HEK293 (cell line): Measurements from ENCODE around the gene RNU7-1.
A peak's percentile ranks its signal among the peaks of the same experiment; 100 is the strongest.

ENCODE experiments used
- ATF2 ChIP-seq: fragments of 450-650 bp; formaldehyde crosslinking; IDR thresholded peaks from 2 replicates; pipeline ENCODE4 v1.5.1; 2016; ENCODE audit warnings: missing biosample characterization, missing genetic modification characterization, low read depth
- BCL11A ChIP-seq: fragments of 450-650 bp; formaldehyde crosslinking; IDR thresholded peaks from 2 replicates; pipeline ENCODE4 v1.5.1; 2016; ENCODE audit warnings: low read depth, missing biosample characterization, missing genetic modification characterization
- KLF1 ChIP-seq: fragments of 450-650 bp; formaldehyde crosslinking; IDR thresholded peaks from 2 replicates; pipeline ENCODE4 v1.5.1; 2016; ENCODE audit warnings: missing biosample characterization, missing genetic modification characterization
- RBAK ChIP-seq: fragments of 450-650 bp; formaldehyde crosslinking; IDR thresholded peaks from 2 replicates; pipeline ENCODE4 v1.5.1; 2016; ENCODE audit warnings: missing biosample characterization, missing genetic modification characterization
- SETDB1 ChIP-seq: IDR thresholded peaks from one replicate; pipeline ENCODE4 v1.6.1; 2017; ENCODE audit warnings: mild to moderate bottlenecking, low read length, moderate library complexity, mixed read lengths; ENCODE audit not compliant: insufficient read length
- ZNF148 ChIP-seq: fragments of 450-650 bp; formaldehyde crosslinking; IDR thresholded peaks from 2 replicates; pipeline ENCODE4 v1.5.0; 2017; ENCODE audit warnings: missing biosample characterization, missing genetic modification characterization, borderline replicate concordance
- ZNF248 ChIP-seq: fragments of 450-650 bp; formaldehyde crosslinking; IDR thresholded peaks from 2 replicates; pipeline ENCODE4 v1.5.1; 2017; ENCODE audit warnings: missing biosample characterization, missing genetic modification characterization
- ZNF266 ChIP-seq: fragments of 450-650 bp; formaldehyde crosslinking; IDR thresholded peaks from 2 replicates; pipeline ENCODE4 v1.5.1; 2016; ENCODE audit warnings: missing biosample characterization, missing genetic modification characterization, low read depth
- ZNF274 ChIP-seq, 2 experiments: fragments of 200-500 bp in 1 of 2; fragments of 450-650 bp in 1 of 2; sonication (Bioruptor generic) in 1 of 2; formaldehyde crosslinking in 1 of 2; IDR thresholded peaks; 2 replicates each; pipeline versions ENCODE4 v1.5.1 to v1.6.1; 2014 to 2016; ENCODE audit warnings: borderline replicate concordance in 1 of 2, inconsistent platforms in 1 of 2, low read length in 1 of 2, missing biosample characterization in 1 of 2, missing genetic modification characterization in 1 of 2
- ZNF324 ChIP-seq: fragments of 450-650 bp; formaldehyde crosslinking; IDR thresholded peaks from 2 replicates; pipeline ENCODE4 v1.5.1; 2016; ENCODE audit warnings: missing biosample characterization, missing genetic modification characterization
- ZNF394 ChIP-seq: fragments of 450-650 bp; formaldehyde crosslinking; IDR thresholded peaks from 2 replicates; pipeline ENCODE4 v1.5.1; 2016; ENCODE audit warnings: missing biosample characterization, missing genetic modification characterization, mild to moderate bottlenecking, moderate library complexity, borderline replicate concordance
- ZNF501 ChIP-seq: fragments of 450-650 bp; formaldehyde crosslinking; IDR thresholded peaks from 2 replicates; pipeline ENCODE4 v1.5.1; 2016; ENCODE audit warnings: missing biosample characterization, missing genetic modification characterization
- ZNF530 ChIP-seq: fragments of 450-650 bp; formaldehyde crosslinking; IDR thresholded peaks from 2 replicates; pipeline ENCODE4 v1.5.1; 2016; ENCODE audit warnings: low read depth, missing biosample characterization, missing genetic modification characterization
- ZNF548 ChIP-seq: fragments of 450-650 bp; formaldehyde crosslinking; IDR thresholded peaks from 2 replicates; pipeline ENCODE4 v1.5.1; 2016; ENCODE audit warnings: missing biosample characterization, missing genetic modification characterization
- ZNF596 ChIP-seq: fragments of 450-650 bp; IDR thresholded peaks from 2 replicates; pipeline ENCODE4 v1.5.0; 2018; ENCODE audit warnings: missing biosample characterization, mild to moderate bottlenecking, missing genetic modification characterization, moderate library complexity
- ZNF654 ChIP-seq: fragments of 450-650 bp; formaldehyde crosslinking; IDR thresholded peaks from 2 replicates; pipeline ENCODE4 v1.5.1; 2016; ENCODE audit warnings: low read depth, missing biosample characterization, missing genetic modification characterization
- ZNF658 ChIP-seq: fragments of 450-650 bp; formaldehyde crosslinking; IDR thresholded peaks from 2 replicates; pipeline ENCODE4; 2016; ENCODE audit warnings: missing biosample characterization, missing genetic modification characterization
- ZNF777 ChIP-seq: fragments of 450-650 bp; formaldehyde crosslinking; IDR thresholded peaks from 2 replicates; pipeline ENCODE4 v1.5.1; 2017; ENCODE audit warnings: missing biosample characterization, missing genetic modification characterization, borderline replicate concordance
- ZSCAN16 ChIP-seq: fragments of 450-650 bp; formaldehyde crosslinking; IDR thresholded peaks from 2 replicates; pipeline ENCODE4 v1.5.1; 2016; ENCODE audit warnings: missing biosample characterization, missing genetic modification characterization
- ZSCAN23 ChIP-seq: fragments of 450-650 bp; formaldehyde crosslinking; IDR thresholded peaks from 2 replicates; pipeline ENCODE4 v1.5.1; 2016; ENCODE audit warnings: missing biosample characterization, missing genetic modification characterization
- TF ChIP-seq, protein P1 (sequence below): fragments of 450-650 bp; formaldehyde crosslinking; IDR thresholded peaks from 2 replicates; pipeline ENCODE4 v1.5.1; 2016; ENCODE audit warnings: missing biosample characterization, missing genetic modification characterization
- TF ChIP-seq, protein P2 (sequence below): fragments of 450-650 bp; formaldehyde crosslinking; IDR thresholded peaks from 2 replicates; pipeline ENCODE4 v1.5.1; 2016; ENCODE audit warnings: missing biosample characterization, missing genetic modification characterization
- TF ChIP-seq, protein P3 (sequence below): fragments of 450-650 bp; formaldehyde crosslinking; IDR thresholded peaks from 2 replicates; pipeline ENCODE4 v1.5.1; 2016; ENCODE audit warnings: missing biosample characterization, missing genetic modification characterization
- TF ChIP-seq, protein P4 (sequence below): IDR thresholded peaks from 2 replicates; pipeline ENCODE4 v1.6.1; 2011; ENCODE audit warnings: mild to moderate bottlenecking, low read depth, low read length, borderline replicate concordance
- TF ChIP-seq, protein P5 (sequence below): fragments of 450-650 bp; formaldehyde crosslinking; IDR thresholded peaks from 2 replicates; pipeline ENCODE4 v1.5.1; 2016; ENCODE audit warnings: missing biosample characterization, missing genetic modification characterization

RNU7-1 gene

GRCh38 chr12:6927379-6928021, 16.1 kb upstream of the RNU7-1 start, which contains the start of gene ATN1 (continued):
- TF ChIP-seq ATF2 (tag by site-specific recombination), result no peak
- TF ChIP-seq ZNF777 (tag by site-specific recombination), result peak; percentile 64; the same call in 1 of the 2 replicates
- TF ChIP-seq ZNF501, result peak; percentile 87
- no peak for TF ChIP-seq ZSCAN16 (tag by site-specific recombination)
- TF ChIP-seq, protein P1, sequence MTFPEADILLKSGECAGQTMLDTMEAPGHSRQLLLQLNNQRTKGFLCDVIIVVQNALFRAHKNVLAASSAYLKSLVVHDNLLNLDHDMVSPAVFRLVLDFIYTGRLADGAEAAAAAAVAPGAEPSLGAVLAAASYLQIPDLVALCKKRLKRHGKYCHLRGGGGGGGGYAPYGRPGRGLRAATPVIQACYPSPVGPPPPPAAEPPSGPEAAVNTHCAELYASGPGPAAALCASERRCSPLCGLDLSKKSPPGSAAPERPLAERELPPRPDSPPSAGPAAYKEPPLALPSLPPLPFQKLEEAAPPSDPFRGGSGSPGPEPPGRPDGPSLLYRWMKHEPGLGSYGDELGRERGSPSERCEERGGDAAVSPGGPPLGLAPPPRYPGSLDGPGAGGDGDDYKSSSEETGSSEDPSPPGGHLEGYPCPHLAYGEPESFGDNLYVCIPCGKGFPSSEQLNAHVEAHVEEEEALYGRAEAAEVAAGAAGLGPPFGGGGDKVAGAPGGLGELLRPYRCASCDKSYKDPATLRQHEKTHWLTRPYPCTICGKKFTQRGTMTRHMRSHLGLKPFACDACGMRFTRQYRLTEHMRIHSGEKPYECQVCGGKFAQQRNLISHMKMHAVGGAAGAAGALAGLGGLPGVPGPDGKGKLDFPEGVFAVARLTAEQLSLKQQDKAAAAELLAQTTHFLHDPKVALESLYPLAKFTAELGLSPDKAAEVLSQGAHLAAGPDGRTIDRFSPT (tag by site-specific recombination), result peak; percentile 52; the same call in 1 of the 2 replicates
- TF ChIP-seq SETDB1, result no peak
- no peak for TF ChIP-seq ZNF658 (tag by site-specific recombination)
- no peak for TF ChIP-seq ZSCAN23 (tag by site-specific recombination)
- TF ChIP-seq, protein P2, sequence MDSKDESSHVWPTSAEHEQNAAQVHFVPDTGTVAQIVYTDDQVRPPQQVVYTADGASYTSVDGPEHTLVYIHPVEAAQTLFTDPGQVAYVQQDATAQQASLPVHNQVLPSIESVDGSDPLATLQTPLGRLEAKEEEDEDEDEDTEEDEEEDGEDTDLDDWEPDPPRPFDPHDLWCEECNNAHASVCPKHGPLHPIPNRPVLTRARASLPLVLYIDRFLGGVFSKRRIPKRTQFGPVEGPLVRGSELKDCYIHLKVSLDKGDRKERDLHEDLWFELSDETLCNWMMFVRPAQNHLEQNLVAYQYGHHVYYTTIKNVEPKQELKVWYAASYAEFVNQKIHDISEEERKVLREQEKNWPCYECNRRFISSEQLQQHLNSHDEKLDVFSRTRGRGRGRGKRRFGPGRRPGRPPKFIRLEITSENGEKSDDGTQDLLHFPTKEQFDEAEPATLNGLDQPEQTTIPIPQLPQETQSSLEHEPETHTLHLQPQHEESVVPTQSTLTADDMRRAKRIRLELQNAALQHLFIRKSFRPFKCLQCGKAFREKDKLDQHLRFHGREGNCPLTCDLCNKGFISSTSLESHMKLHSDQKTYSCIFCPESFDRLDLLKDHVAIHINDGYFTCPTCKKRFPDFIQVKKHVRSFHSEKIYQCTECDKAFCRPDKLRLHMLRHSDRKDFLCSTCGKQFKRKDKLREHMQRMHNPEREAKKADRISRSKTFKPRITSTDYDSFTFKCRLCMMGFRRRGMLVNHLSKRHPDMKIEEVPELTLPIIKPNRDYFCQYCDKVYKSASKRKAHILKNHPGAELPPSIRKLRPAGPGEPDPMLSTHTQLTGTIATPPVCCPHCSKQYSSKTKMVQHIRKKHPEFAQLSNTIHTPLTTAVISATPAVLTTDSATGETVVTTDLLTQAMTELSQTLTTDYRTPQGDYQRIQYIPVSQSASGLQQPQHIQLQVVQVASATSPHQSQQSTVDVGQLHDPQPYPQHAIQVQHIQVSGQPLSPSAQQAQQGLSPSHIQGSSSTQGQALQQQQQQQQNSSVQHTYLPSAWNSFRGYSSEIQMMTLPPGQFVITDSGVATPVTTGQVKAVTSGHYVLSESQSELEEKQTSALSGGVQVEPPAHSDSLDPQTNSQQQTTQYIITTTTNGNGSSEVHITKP (tag by site-specific recombination), result peak; percentile 69
- no peak for TF ChIP-seq ZNF248 (tag by site-specific recombination)
- TF ChIP-seq, protein P3, sequence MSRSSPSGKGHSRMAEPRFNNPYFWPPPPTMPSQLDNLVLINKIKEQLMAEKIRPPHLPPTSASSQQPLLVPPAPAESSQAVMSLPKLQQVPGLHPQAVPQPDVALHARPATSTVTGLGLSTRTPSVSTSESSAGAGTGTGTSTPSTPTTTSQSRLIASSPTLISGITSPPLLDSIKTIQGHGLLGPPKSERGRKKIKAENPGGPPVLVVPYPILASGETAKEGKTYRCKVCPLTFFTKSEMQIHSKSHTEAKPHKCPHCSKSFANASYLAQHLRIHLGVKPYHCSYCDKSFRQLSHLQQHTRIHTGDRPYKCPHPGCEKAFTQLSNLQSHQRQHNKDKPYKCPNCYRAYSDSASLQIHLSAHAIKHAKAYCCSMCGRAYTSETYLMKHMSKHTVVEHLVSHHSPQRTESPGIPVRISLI (tag by site-specific recombination), result no peak
- no peak for TF ChIP-seq ZNF548 (tag by site-specific recombination)
- no peak; the same call in 1 of the 2 replicates for TF ChIP-seq ZNF324 (tag by site-specific recombination)
- TF ChIP-seq BCL11A (tag by site-specific recombination), result 0 out of 2 replicates have a peak, but pooled peaks have one; percentile 50
- TF ChIP-seq ZNF394 (tag by site-specific recombination), result no peak
- TF ChIP-seq ZNF654 (tag by site-specific recombination), result no peak
- no peak for TF ChIP-seq ZNF266
- no peak for TF ChIP-seq RBAK
- TF ChIP-seq, protein P4, sequence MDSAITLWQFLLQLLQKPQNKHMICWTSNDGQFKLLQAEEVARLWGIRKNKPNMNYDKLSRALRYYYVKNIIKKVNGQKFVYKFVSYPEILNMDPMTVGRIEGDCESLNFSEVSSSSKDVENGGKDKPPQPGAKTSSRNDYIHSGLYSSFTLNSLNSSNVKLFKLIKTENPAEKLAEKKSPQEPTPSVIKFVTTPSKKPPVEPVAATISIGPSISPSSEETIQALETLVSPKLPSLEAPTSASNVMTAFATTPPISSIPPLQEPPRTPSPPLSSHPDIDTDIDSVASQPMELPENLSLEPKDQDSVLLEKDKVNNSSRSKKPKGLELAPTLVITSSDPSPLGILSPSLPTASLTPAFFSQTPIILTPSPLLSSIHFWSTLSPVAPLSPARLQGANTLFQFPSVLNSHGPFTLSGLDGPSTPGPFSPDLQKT, result no peak
- no peak for TF ChIP-seq ZNF274 (IDR thresholded peaks at IDR 0.05; ENCODE audit: low read length)
- TF ChIP-seq ZNF274 (tag by site-specific recombination; IDR thresholded peaks at IDR 0.05; ENCODE audit: borderline replicate concordance), result no peak
- TF ChIP-seq, protein P5, sequence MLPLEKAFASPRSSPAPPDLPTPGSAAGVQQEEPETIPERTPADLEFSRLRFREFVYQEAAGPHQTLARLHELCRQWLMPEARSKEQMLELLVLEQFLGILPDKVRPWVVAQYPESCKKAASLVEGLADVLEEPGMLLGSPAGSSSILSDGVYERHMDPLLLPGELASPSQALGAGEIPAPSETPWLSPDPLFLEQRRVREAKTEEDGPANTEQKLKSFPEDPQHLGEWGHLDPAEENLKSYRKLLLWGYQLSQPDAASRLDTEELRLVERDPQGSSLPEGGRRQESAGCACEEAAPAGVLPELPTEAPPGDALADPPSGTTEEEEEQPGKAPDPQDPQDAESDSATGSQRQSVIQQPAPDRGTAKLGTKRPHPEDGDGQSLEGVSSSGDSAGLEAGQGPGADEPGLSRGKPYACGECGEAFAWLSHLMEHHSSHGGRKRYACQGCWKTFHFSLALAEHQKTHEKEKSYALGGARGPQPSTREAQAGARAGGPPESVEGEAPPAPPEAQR, result peak; percentile 34; the same call in 1 of the 2 replicates
- no peak for TF ChIP-seq ZNF530
- peak; percentile 56 for TF ChIP-seq KLF1 (tag by site-specific recombination)
- no peak for TF ChIP-seq ZNF148 (tag by site-specific recombination)
- TF ChIP-seq ZNF596 (tag by site-specific recombination), result peak; percentile 57; the same call in 1 of the 2 replicates
